Osteocyte (in vitro differentiated cells): Measurements from ENCODE around the gene RAI14. TPM values are rescaled to one million over a fixed set of nuclear protein-coding genes. Genes with fewer than 3 reads are reported as not detected.

Source experiments
- DNase-seq: peaks from one replicate; pipeline ENCODE4 v3.0.0; 2021; ENCODE audit warnings: mixed read lengths; ENCODE audit not compliant: unreplicated experiment; ENCODE audit errors: extremely low spot score
- H3K27ac Mint-ChIP-seq: one replicate; pipeline ENCODE4 v1.8.0; 2021; ENCODE audit warnings: mild to moderate bottlenecking, mixed read lengths; ENCODE audit not compliant: unreplicated experiment
- H3K27me3 Mint-ChIP-seq: one replicate; pipeline ENCODE4 v1.8.0; 2021; ENCODE audit warnings: mixed read lengths; ENCODE audit not compliant: unreplicated experiment
- H3K36me3 Mint-ChIP-seq: one replicate; pipeline ENCODE4 v1.8.0; 2021; ENCODE audit warnings: mixed read lengths; ENCODE audit not compliant: unreplicated experiment
- H3K4me1 Mint-ChIP-seq: one replicate; pipeline ENCODE4 v1.8.0; 2021; ENCODE audit warnings: mixed read lengths; ENCODE audit not compliant: unreplicated experiment
- H3K4me3 Mint-ChIP-seq: one replicate; pipeline ENCODE4 v1.8.0; 2021; ENCODE audit warnings: mild to moderate bottlenecking, moderate library complexity, mixed read lengths; ENCODE audit not compliant: unreplicated experiment
- H3K9me3 Mint-ChIP-seq: one replicate; pipeline ENCODE4 v1.8.0; 2021; ENCODE audit warnings: mixed read lengths; ENCODE audit not compliant: unreplicated experiment
- total RNA-seq: library from RNA; stranded (reverse); gene quantifications from 2 replicates; pipeline ENCODE4 v1.2.1, GENCODE V29; 2021
- TF ChIP-seq, protein P1 (sequence below): fragments of 200-600 bp; sonication (generic); IDR thresholded peaks from 2 replicates; pipeline ENCODE4 v1.5.0; 2021; ENCODE audit warnings: antibody characterized with exemption, mild to moderate bottlenecking, moderate library complexity

The RAI14 gene
- total RNA-seq, 1 donor from 2014 or later: 130 TPM

DNA sequence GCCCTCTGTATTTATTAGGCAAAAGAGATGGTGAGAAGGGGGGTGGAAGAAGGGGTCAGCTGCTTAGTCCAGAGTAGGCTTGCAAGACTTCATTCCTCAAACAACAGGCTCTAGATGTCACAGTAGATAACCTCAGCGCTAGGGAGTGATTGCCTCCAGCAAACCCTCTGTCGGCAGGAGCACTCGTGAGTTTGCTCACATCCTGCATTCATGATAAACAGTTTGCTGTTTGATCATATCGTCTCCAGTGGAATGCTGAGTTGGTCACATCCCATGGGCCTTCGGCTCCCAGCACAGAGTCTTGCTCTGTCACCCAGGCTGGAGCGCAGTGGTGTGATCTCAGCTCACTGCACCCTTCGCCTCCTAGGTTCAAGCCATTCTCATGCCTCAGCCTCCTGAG lies 186.4 kb downstream of the RAI14 start:
- Mint-ChIP-seq H3K36me3 (no peaks in the 10 kb centered on the region), H3K27me3 (no peaks in the 10 kb centered on the region), H3K27ac (no peak overlapping the region), H3K4me3 (no peak overlapping the region), H3K4me1 (peaks cover 13% of the 10 kb centered on the region), H3K9me3 (no peaks in the 10 kb centered on the region)
- no peak for DNase-seq
- TF ChIP-seq, protein P1, sequence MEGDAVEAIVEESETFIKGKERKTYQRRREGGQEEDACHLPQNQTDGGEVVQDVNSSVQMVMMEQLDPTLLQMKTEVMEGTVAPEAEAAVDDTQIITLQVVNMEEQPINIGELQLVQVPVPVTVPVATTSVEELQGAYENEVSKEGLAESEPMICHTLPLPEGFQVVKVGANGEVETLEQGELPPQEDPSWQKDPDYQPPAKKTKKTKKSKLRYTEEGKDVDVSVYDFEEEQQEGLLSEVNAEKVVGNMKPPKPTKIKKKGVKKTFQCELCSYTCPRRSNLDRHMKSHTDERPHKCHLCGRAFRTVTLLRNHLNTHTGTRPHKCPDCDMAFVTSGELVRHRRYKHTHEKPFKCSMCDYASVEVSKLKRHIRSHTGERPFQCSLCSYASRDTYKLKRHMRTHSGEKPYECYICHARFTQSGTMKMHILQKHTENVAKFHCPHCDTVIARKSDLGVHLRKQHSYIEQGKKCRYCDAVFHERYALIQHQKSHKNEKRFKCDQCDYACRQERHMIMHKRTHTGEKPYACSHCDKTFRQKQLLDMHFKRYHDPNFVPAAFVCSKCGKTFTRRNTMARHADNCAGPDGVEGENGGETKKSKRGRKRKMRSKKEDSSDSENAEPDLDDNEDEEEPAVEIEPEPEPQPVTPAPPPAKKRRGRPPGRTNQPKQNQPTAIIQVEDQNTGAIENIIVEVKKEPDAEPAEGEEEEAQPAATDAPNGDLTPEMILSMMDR: no peak

DNA sequence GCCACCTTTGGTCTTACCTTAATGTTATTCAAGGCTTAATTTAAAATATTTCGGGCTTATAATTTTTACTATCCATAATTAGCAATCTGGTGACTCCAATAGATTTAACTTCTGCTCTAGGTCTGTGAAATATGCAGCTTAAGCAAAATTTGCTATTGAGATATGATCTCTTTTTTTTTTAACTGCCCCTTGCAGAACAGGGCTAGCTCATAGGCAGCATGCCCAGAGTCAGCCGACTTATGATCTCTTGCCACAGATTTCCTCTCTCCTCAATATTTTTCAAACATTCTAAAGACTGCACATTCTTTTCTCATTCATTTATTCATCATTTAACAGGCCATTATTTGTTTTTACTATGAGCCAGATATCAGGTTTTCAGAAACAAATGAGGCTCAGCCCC lies 187.4 kb downstream of the RAI14 start:
- H3K4me3 Mint-ChIP-seq: no peak overlapping the region
- H3K27ac Mint-ChIP-seq: no peak overlapping the region
- no peaks in the 10 kb centered on the region for H3K27me3 Mint-ChIP-seq
- H3K4me1 Mint-ChIP-seq: peaks cover 13% of the 10 kb centered on the region
- TF ChIP-seq, protein P1: no peak
- peaks cover 5% of the 10 kb centered on the region for H3K9me3 Mint-ChIP-seq
- DNase-seq: no peak
- H3K36me3 Mint-ChIP-seq: no peaks in the 10 kb centered on the region

GRCh38 chr5:34844106-34844505 lies 188.0 kb downstream of the RAI14 start:
- no peak for DNase-seq
- H3K4me1 Mint-ChIP-seq: peaks cover 10% of the 10 kb centered on the region
- no peaks in the 10 kb centered on the region for H3K27me3 Mint-ChIP-seq
- no peaks in the 10 kb centered on the region for H3K36me3 Mint-ChIP-seq
- H3K4me3 Mint-ChIP-seq: no peak overlapping the region
- peaks cover 7% of the 10 kb centered on the region for H3K9me3 Mint-ChIP-seq
- TF ChIP-seq, protein P1: no peak
- H3K27ac Mint-ChIP-seq: no peak overlapping the region

- Mint-ChIP-seq H3K4me3 (no peak overlapping the region), H3K4me1 (peaks cover 5% of the 10 kb centered on the region), H3K27me3 (no peaks in the 10 kb centered on the region), H3K27ac (no peak overlapping the region), H3K36me3 (no peaks in the 10 kb centered on the region), H3K9me3 (peaks cover 7% of the 10 kb centered on the region)
- DNase-seq: no peak
- TF ChIP-seq, protein P1: no peak
Measured at GRCh38 chr5:34844999-34845398, 188.9 kb downstream of the RAI14 start.

- peaks cover 5% of the 10 kb centered on the region for H3K4me1 Mint-ChIP-seq
- H3K27me3 Mint-ChIP-seq: no peaks in the 10 kb centered on the region
- TF ChIP-seq, protein P1: no peak
- H3K27ac Mint-ChIP-seq: no peak overlapping the region
- no peak overlapping the region for H3K4me3 Mint-ChIP-seq
- no peak for DNase-seq
- H3K9me3 Mint-ChIP-seq: peaks cover 7% of the 10 kb centered on the region
- no peaks in the 10 kb centered on the region for H3K36me3 Mint-ChIP-seq
Measured at GRCh38 chr5:34847056-34847455, 190.9 kb downstream of the RAI14 start.
